Ishikawa (cell line): ENCODE data around the gene MVK.

Experiments used
- EGR1 ChIP-seq: IDR thresholded peaks from 2 replicates; pipeline ENCODE4 v1.6.1; 2012
- EP300 ChIP-seq: IDR thresholded peaks from 2 replicates; pipeline ENCODE4 v1.6.1; 2012; ENCODE audit warnings: borderline replicate concordance
- FOXM1 ChIP-seq: IDR thresholded peaks from 2 replicates; pipeline ENCODE4 v1.6.1; 2012; ENCODE audit warnings: low read depth, borderline replicate concordance
- NFIC ChIP-seq: IDR thresholded peaks from 2 replicates; pipeline ENCODE4 v1.6.1; 2012
- TAF1 ChIP-seq: IDR thresholded peaks from 2 replicates; pipeline ENCODE4 v1.6.1; 2012; ENCODE audit warnings: low read depth, mild to moderate bottlenecking
- TEAD4 ChIP-seq: IDR thresholded peaks from 2 replicates; pipeline ENCODE4 v1.6.1; 2012
- TF ChIP-seq, protein P1 (sequence below): IDR thresholded peaks from 2 replicates; pipeline ENCODE4 v1.6.1; 2012; ENCODE audit warnings: low read depth, mild to moderate bottlenecking
- TF ChIP-seq, protein P2 (sequence below): IDR thresholded peaks from 2 replicates; pipeline ENCODE4 v1.6.1; 2012

DNA sequence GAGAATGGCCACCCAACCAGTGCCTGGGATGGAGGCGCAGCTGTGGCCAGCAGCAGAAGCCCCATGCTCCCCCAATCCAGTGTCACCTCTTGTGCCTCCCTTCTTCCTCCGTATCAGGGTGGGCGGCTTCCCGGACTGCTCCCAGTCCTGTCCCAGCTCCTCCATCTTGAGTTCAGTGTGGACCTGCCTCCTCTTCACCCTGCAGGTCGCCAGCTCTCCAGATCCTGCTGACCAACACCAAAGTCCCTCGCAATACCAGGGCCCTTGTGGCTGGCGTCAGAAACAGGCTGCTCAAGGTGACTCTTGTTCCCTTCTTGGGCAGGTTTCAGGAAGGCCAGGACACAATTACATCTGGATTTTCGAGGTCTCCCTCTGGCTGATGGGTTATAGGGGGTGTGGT is 17.0 kb downstream of the MVK start:
- no peak for TF ChIP-seq EGR1
- TF ChIP-seq NFIC = no peak
- no peak for TF ChIP-seq EP300
- TF ChIP-seq, protein P1, sequence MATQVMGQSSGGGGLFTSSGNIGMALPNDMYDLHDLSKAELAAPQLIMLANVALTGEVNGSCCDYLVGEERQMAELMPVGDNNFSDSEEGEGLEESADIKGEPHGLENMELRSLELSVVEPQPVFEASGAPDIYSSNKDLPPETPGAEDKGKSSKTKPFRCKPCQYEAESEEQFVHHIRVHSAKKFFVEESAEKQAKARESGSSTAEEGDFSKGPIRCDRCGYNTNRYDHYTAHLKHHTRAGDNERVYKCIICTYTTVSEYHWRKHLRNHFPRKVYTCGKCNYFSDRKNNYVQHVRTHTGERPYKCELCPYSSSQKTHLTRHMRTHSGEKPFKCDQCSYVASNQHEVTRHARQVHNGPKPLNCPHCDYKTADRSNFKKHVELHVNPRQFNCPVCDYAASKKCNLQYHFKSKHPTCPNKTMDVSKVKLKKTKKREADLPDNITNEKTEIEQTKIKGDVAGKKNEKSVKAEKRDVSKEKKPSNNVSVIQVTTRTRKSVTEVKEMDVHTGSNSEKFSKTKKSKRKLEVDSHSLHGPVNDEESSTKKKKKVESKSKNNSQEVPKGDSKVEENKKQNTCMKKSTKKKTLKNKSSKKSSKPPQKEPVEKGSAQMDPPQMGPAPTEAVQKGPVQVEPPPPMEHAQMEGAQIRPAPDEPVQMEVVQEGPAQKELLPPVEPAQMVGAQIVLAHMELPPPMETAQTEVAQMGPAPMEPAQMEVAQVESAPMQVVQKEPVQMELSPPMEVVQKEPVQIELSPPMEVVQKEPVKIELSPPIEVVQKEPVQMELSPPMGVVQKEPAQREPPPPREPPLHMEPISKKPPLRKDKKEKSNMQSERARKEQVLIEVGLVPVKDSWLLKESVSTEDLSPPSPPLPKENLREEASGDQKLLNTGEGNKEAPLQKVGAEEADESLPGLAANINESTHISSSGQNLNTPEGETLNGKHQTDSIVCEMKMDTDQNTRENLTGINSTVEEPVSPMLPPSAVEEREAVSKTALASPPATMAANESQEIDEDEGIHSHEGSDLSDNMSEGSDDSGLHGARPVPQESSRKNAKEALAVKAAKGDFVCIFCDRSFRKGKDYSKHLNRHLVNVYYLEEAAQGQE = no peak
- no peak for TF ChIP-seq FOXM1
- no peak for TF ChIP-seq TEAD4
- TF ChIP-seq, protein P2, sequence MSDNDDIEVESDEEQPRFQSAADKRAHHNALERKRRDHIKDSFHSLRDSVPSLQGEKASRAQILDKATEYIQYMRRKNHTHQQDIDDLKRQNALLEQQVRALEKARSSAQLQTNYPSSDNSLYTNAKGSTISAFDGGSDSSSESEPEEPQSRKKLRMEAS = no peak
- TF ChIP-seq TAF1 = no peak
